GM18867 (cell line): Measurements from ENCODE around the gene REV1.

Experiments
- ATAC-seq: cut with Tn5 transposase; IDR thresholded peaks from one replicate; pipeline ENCODE4 v1.9.1; 2021; ENCODE audit warnings: mild to moderate bottlenecking, moderate library complexity; ENCODE audit not compliant: unreplicated experiment

Gene REV1

GRCh38 chr2:99451280-99451679 lies 38.5 kb downstream of the REV1 start:
- no peak for ATAC-seq

- ATAC-seq, result no peak
Measured at GRCh38 chr2:99450199-99450598, 39.6 kb downstream of the REV1 start.

- no peak for ATAC-seq
Measured at GRCh38 chr2:99448556-99448955, 41.3 kb downstream of the REV1 start.

GRCh38 chr2:99445065-99445464 lies 44.8 kb downstream of the REV1 start:
- ATAC-seq, result no peak

GRCh38 chr2:99444222-99444621 lies 45.6 kb downstream of the REV1 start:
- no peak for ATAC-seq

- no peak for ATAC-seq
Measured at GRCh38 chr2:99442837-99443236, 47.0 kb downstream of the REV1 start.

- no peak for ATAC-seq
Measured at GRCh38 chr2:99439971-99440505, 49.8 kb downstream of the REV1 start.

- no peak for ATAC-seq
Measured at GRCh38 chr2:99436874-99437273, 52.9 kb downstream of the REV1 start.

- ATAC-seq, result no peak
Measured at GRCh38 chr2:99433340-99433739, 56.5 kb downstream of the REV1 start.

- ATAC-seq, result no peak
Measured at GRCh38 chr2:99431587-99432275, 58.1 kb downstream of the REV1 start.

GRCh38 chr2:99430614-99431291 lies 59.1 kb downstream of the REV1 start:
- no peak for ATAC-seq

- ATAC-seq, result no peak
Measured at GRCh38 chr2:99425022-99425421, 64.8 kb downstream of the REV1 start.

- ATAC-seq, result no peak
Measured at GRCh38 chr2:99424371-99424770, 65.4 kb downstream of the REV1 start.

GRCh38 chr2:99422599-99422998 lies 67.2 kb downstream of the REV1 start:
- no peak for ATAC-seq

- ATAC-seq, result no peak
Measured at GRCh38 chr2:99421469-99421868, 68.3 kb downstream of the REV1 start.

GRCh38 chr2:99420751-99421299 lies 69.0 kb downstream of the REV1 start:
- no peak for ATAC-seq

GRCh38 chr2:99420031-99420430 lies 69.8 kb downstream of the REV1 start:
- ATAC-seq, result no peak

GRCh38 chr2:99417396-99417795 lies 72.4 kb downstream of the REV1 start:
- no peak for ATAC-seq

- no peak for ATAC-seq
Measured at GRCh38 chr2:99414566-99414965, 75.3 kb downstream of the REV1 start.

GRCh38 chr2:99410276-99410675 lies 79.5 kb downstream of the REV1 start:
- ATAC-seq, result no peak

GRCh38 chr2:99406137-99406536 lies 83.7 kb downstream of the REV1 start:
- ATAC-seq, result no peak
